GM12892 (cell line): ENCODE measurements around the gene ACSL4.

Experiments
- POLR2A ChIP-seq: IDR thresholded peaks from 2 replicates; pipeline ENCODE4 v1.6.1; 2011; ENCODE audit warnings: low read depth, low read length, control low read depth
- POLR2AphosphoS5 ChIP-seq: IDR thresholded peaks from 2 replicates; pipeline ENCODE4 v1.6.1; 2011; ENCODE audit warnings: low read depth, low read length, control low read depth
- TAF1 ChIP-seq: IDR thresholded peaks from 2 replicates; pipeline ENCODE4 v1.6.1; 2011; ENCODE audit warnings: low read depth, mild to moderate bottlenecking, control low read depth, low read length, borderline replicate concordance

DNA sequence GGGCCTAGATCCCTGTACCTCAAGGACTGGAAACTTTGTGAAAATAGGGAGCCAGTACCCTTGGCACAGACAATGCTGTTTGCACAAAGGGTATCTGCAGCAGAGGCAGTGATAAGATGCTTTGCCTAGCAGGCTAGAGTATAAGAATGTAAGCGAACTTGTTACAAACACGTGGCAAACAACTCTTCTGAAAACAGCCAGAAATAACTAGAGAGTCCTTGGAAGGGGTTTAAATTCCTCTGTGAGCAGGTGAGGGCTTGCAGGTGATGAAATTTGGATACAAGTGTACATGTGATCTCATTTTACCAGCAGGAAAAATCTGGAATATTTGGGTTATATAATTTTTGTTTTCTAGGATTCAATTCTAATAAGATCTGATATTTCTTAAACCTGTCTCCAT lies 18.6 kb upstream of the ACSL4 start:
- TF ChIP-seq POLR2AphosphoS5 = no peak
- TF ChIP-seq POLR2A = no peak
- TF ChIP-seq TAF1 = no peak
